ENCODE results near the gene FBH1.
A peak's percentile ranks its signal among the peaks of the same experiment; 100 is the strongest.

GRCh38 chr10:5888843-5889623 is 1.0 kb upstream of the FBH1 start:
- TF ChIP-seq SP1 (CRISPR knock-in tag; IDR thresholded peaks at IDR 0.05) = no peak
- no peak for TF ChIP-seq POLR2A (conservative IDR thresholded peaks at IDR 0.05)
- TF ChIP-seq EZH2 (IDR thresholded peaks at IDR 0.05; ENCODE audit: borderline replicate concordance, low read depth, low read length) = no peak
- no peak for TF ChIP-seq TEAD2 (tag; IDR thresholded peaks at IDR 0.05)
- peak in 1 of 2 experiments; percentile 10; a peak in 1 of 4 replicates for TF ChIP-seq SIN3A (IDR thresholded peaks at IDR 0.05; ENCODE audit: borderline replicate concordance in 2 of 2, control insufficient read depth in 1 of 2, low read depth in 2 of 2, low read length in 2 of 2)
- TF ChIP-seq ZBTB17 (CRISPR knock-in tag; IDR thresholded peaks at IDR 0.05) = no peak
- no peak for TF ChIP-seq ZNF3 (CRISPR knock-in tag; IDR thresholded peaks at IDR 0.05)

All from K562 (cell line).